ENCODE results near the gene TOR1AIP2.

TOR1AIP2 gene

GRCh38 chr1:179803918-179804317, 73.7 kb downstream of the TOR1AIP2 start:
- TF ChIP-seq CTCF (IDR thresholded peaks at IDR 0.05), result no peak
- DNase-seq, result no peak
- Histone ChIP-seq H3K27ac (no peak overlapping the region), H3K36me3 (no peaks in the 10 kb centered on the region), H3K9me3 (no peaks in the 10 kb centered on the region), H3K27me3 (no peaks in the 10 kb centered on the region), H3K4me3 (no peak overlapping the region), H3K4me1 (no peaks in the 10 kb centered on the region)
- intact Hi-C loops (cut with DNase I; ENCODE audit: low total_unique reads), result no loop called here

GRCh38 chr1:179803104-179803503, 74.5 kb downstream of the TOR1AIP2 start:
- intact Hi-C loops (cut with DNase I; ENCODE audit: low total_unique reads), result no loop called here
- no peaks in the 10 kb centered on the region for H3K4me1 ChIP-seq
- DNase-seq, result no peak
- H3K9me3 ChIP-seq, result no peaks in the 10 kb centered on the region
- H3K4me3 ChIP-seq, result no peak overlapping the region
- H3K36me3 ChIP-seq, result no peaks in the 10 kb centered on the region
- H3K27me3 ChIP-seq, result no peaks in the 10 kb centered on the region
- no peak for TF ChIP-seq CTCF (IDR thresholded peaks at IDR 0.05)
- H3K27ac ChIP-seq, result no peak overlapping the region

GRCh38 chr1:179800481-179800880, 77.1 kb downstream of the TOR1AIP2 start:
- intact Hi-C loops (cut with DNase I; ENCODE audit: low total_unique reads), result no loop called here
- no peak overlapping the region for H3K27ac ChIP-seq
- no peaks in the 10 kb centered on the region for H3K36me3 ChIP-seq
- no peaks in the 10 kb centered on the region for H3K4me1 ChIP-seq
- DNase-seq, result no peak
- no peaks in the 10 kb centered on the region for H3K9me3 ChIP-seq
- no peaks in the 10 kb centered on the region for H3K27me3 ChIP-seq
- TF ChIP-seq CTCF (IDR thresholded peaks at IDR 0.05), result no peak
- no peak overlapping the region for H3K4me3 ChIP-seq

- DNase-seq, result no peak
- H3K27ac ChIP-seq, result no peak overlapping the region
- no peaks in the 10 kb centered on the region for H3K27me3 ChIP-seq
- H3K36me3 ChIP-seq, result no peaks in the 10 kb centered on the region
- TF ChIP-seq CTCF (IDR thresholded peaks at IDR 0.05), result no peak
- H3K4me3 ChIP-seq, result no peak overlapping the region
- no peaks in the 10 kb centered on the region for H3K4me1 ChIP-seq
- no peaks in the 10 kb centered on the region for H3K9me3 ChIP-seq
- intact Hi-C loops (cut with DNase I; ENCODE audit: low total_unique reads), result no loop called here
Observed at GRCh38 chr1:179798864-179799516, 78.6 kb downstream of the TOR1AIP2 start.

GRCh38 chr1:179798213-179798863, 79.3 kb downstream of the TOR1AIP2 start:
- H3K36me3 ChIP-seq, result no peaks in the 10 kb centered on the region
- no peak for DNase-seq
- H3K9me3 ChIP-seq, result no peaks in the 10 kb centered on the region
- H3K27me3 ChIP-seq, result no peaks in the 10 kb centered on the region
- no peaks in the 10 kb centered on the region for H3K4me1 ChIP-seq
- no peak overlapping the region for H3K27ac ChIP-seq
- TF ChIP-seq CTCF (IDR thresholded peaks at IDR 0.05), result no peak
- intact Hi-C loops (cut with DNase I; ENCODE audit: low total_unique reads), result no loop called here
- no peak overlapping the region for H3K4me3 ChIP-seq

Data from tibial artery (tissue), 4 donors.